Stimulated activated naive CD8-positive, alpha-beta T cell treated with anti-CD3 and anti-CD28 coated beads, Interleukin-15, Interleukin-2, amounts not matched to agents 100 U/mL and 50 U/mL, for 24 hours (primary cell): Measurements from ENCODE around the gene PANX2.
A peak's percentile ranks its signal among the peaks of the same experiment; 100 is the strongest.
"Not testable (repeated sequence)": the region's sequence is repeated elsewhere in the genome, so short reads cannot be mapped to it uniquely, and the experiment has no call there.

Experiments used
- ATAC-seq: fragments of 150-1000 bp; cut with Tn5 transposase; one replicate; pipeline ENCODE4 v1.10.0; 2021
- DNase-seq: peaks from one replicate; pipeline ENCODE4 v3.0.0; 2021

Gene PANX2

GRCh38 chr22:50148166-50148500 lies 22.4 kb upstream of the PANX2 start:
- ATAC-seq (no peak), DNase-seq (no peak)

- peak; percentile 85 for ATAC-seq
These were observed 21.4 kb upstream of the PANX2 start for GRCh38 chr22:50148991-50149721.

GRCh38 chr22:50150161-50151129 lies 20.1 kb upstream of the PANX2 start:
- DNase-seq (no peak), ATAC-seq (no peak)

More at GRCh38 chr22:50148991-50149721, 21.4 kb upstream of the PANX2 start:
- peak; percentile 79 for DNase-seq

GRCh38 chr22:50151571-50152537 lies 18.7 kb upstream of the PANX2 start:
- DNase-seq (no peak), ATAC-seq (no peak)

- no peak for ATAC-seq
- DNase-seq, result no peak
These were observed 17.3 kb upstream of the PANX2 start for GRCh38 chr22:50153056-50153755.

GRCh38 chr22:50153756-50154140 lies 16.8 kb upstream of the PANX2 start:
- DNase-seq (no peak), ATAC-seq (no peak)

GRCh38 chr22:50157709-50158375 lies 12.7 kb upstream of the PANX2 start:
- DNase-seq (no peak), ATAC-seq (no peak)

- no peak for ATAC-seq
- no peak for DNase-seq
These were observed 9.6 kb upstream of the PANX2 start for GRCh38 chr22:50160947-50161346.

- DNase-seq (no peak), ATAC-seq (no peak)
These were observed 8.8 kb upstream of the PANX2 start for GRCh38 chr22:50161508-50162390.

- ATAC-seq, result no peak
These were observed 8.1 kb upstream of the PANX2 start for GRCh38 chr22:50162391-50162956.

GRCh38 chr22:50165436-50166123 lies 5.0 kb upstream of the PANX2 start:
- no peak for ATAC-seq
- no peak for DNase-seq

More at GRCh38 chr22:50162391-50162956, 8.1 kb upstream of the PANX2 start:
- DNase-seq, result no peak

GRCh38 chr22:50167689-50168489 lies 2.6 kb upstream of the PANX2 start:
- ATAC-seq, result no peak
- no peak for DNase-seq

GRCh38 chr22:50168490-50169180 lies 1.9 kb upstream of the PANX2 start:
- ATAC-seq, DNase-seq: not testable (repeated sequence)

- ATAC-seq (no peak), DNase-seq (peak; percentile 11)
These were observed 1.3 kb upstream of the PANX2 start for GRCh38 chr22:50169181-50169759.

- DNase-seq, result peak; percentile 69
- peak; percentile 52 for ATAC-seq
These were observed 673 bp upstream of the PANX2 start for GRCh38 chr22:50169774-50170341.

- ATAC-seq (no peak), DNase-seq (no peak)
These were observed 911 bp downstream of the PANX2 start for GRCh38 chr22:50171319-50171964.
